KMS-11 (cell line): Measurements from ENCODE around the gene ZNF469.

Experiments
- H2AFZ ChIP-seq: fragments of 200-600 bp; sonication (generic); 2 replicates; pipeline ENCODE4 v1.6.1; 2016; ENCODE audit warnings: antibody characterized with exemption, mixed run types, low read depth
- H3K27ac ChIP-seq: fragments of 200-600 bp; sonication (generic); 2 replicates; pipeline ENCODE4 v1.6.1; 2016; ENCODE audit warnings: mild to moderate bottlenecking, mixed run types
- H3K27me3 ChIP-seq: fragments of 200-600 bp; sonication (generic); 2 replicates; pipeline ENCODE4 v1.6.1; 2017; ENCODE audit warnings: mild to moderate bottlenecking, low read depth, mixed run types, moderate library complexity; ENCODE audit not compliant: insufficient read depth
- H3K36me3 ChIP-seq: fragments of 200-600 bp; sonication (generic); 2 replicates; pipeline ENCODE4 v1.6.1; 2017; ENCODE audit warnings: mild to moderate bottlenecking, mixed run types; ENCODE audit not compliant: insufficient read depth
- H3K4me1 ChIP-seq: fragments of 200-600 bp; sonication (generic); 2 replicates; pipeline ENCODE4 v1.6.1; 2016; ENCODE audit warnings: mild to moderate bottlenecking, low read depth, mixed run types; ENCODE audit not compliant: poor library complexity, severe bottlenecking
- H3K4me2 ChIP-seq: fragments of 200-600 bp; sonication (generic); 2 replicates; pipeline ENCODE4 v1.7.0; 2016; ENCODE audit warnings: mild to moderate bottlenecking, mixed run types
- H3K4me3 ChIP-seq: fragments of 200-600 bp; sonication (generic); IDR thresholded peaks from 2 replicates; pipeline ENCODE4 v1.6.1; 2017; ENCODE audit warnings: low read depth, low read length, mixed read lengths; ENCODE audit not compliant: insufficient read depth
- H3K79me2 ChIP-seq: fragments of 200-600 bp; sonication (generic); 2 replicates; pipeline ENCODE4 v1.6.1; 2016; ENCODE audit warnings: low read depth, mixed run types; ENCODE audit not compliant: insufficient read depth
- H3K9ac ChIP-seq: fragments of 200-600 bp; sonication (generic); 2 replicates; pipeline ENCODE4 v1.6.1; 2016; ENCODE audit warnings: mild to moderate bottlenecking, mixed run types
- H4K20me1 ChIP-seq: fragments of 200-600 bp; sonication (generic); 2 replicates; pipeline ENCODE4 v1.6.1; 2016; ENCODE audit warnings: mild to moderate bottlenecking, mixed run types; ENCODE audit not compliant: insufficient read depth
- TF ChIP-seq, protein P1 (sequence below): fragments of 200-600 bp; sonication (generic); conservative IDR thresholded peaks from 2 replicates; pipeline ENCODE4 v1.6.1; 2017; ENCODE audit warnings: low read depth, mild to moderate bottlenecking, antibody characterized with exemption, low read length, moderate library complexity, mixed read lengths

Gene ZNF469

DNA sequence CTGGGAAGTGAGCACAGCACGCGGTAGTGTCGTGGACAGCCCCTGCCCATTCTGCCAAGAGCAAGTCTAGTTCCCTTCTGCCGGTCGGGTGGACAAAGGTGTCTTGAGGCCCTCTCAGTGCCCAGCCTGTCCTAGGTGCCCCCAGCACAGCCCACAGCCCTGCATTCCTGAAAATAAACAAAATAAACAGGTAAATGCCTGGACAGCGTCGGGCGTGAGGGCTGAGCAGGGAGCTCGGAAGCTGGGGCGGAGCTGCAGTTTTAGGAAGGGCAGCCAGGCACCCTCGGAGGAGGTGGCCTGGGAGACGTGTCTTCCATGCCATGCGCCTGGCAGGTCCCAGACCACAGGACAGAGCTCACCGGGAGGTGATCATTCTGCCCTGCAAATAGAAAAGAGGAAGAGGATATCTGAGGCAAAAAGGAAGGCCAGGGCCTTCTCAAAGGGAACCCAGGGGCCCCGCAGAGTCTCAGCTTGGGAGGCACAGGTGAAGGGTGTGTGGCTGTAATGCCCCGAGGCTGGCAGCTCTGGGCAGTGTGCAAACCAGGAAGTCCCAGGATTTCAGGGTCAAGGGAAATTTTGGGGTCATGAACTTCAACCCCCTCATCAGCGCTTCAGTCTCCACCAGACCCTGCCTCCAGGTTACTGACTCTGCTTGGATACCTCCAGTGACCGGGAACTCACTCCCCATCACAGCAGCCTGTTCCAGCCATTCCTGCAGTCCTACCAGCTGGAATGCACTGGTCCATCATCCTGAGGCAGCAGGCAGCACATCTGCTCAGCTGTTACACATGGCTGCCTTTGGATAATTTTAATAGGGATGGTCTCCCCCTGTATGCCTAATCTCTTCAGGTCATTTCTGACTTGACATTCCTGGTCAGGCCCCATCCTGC, 1.7 kb downstream of the ZNF469 start:
- Histone ChIP-seq H3K4me1 (no peaks in the 10 kb centered on the region), H3K36me3 (no peaks in the 10 kb centered on the region), H4K20me1 (no peaks in the 10 kb centered on the region), H3K4me3 (no peak overlapping the region), H2AFZ (no peak overlapping the region), H3K79me2 (no peaks in the 10 kb centered on the region), H3K27ac (no peak overlapping the region), H3K4me2 (no peak overlapping the region), H3K9ac (no peak overlapping the region), H3K27me3 (peaks cover 56% of the 10 kb centered on the region)
- TF ChIP-seq, protein P1, sequence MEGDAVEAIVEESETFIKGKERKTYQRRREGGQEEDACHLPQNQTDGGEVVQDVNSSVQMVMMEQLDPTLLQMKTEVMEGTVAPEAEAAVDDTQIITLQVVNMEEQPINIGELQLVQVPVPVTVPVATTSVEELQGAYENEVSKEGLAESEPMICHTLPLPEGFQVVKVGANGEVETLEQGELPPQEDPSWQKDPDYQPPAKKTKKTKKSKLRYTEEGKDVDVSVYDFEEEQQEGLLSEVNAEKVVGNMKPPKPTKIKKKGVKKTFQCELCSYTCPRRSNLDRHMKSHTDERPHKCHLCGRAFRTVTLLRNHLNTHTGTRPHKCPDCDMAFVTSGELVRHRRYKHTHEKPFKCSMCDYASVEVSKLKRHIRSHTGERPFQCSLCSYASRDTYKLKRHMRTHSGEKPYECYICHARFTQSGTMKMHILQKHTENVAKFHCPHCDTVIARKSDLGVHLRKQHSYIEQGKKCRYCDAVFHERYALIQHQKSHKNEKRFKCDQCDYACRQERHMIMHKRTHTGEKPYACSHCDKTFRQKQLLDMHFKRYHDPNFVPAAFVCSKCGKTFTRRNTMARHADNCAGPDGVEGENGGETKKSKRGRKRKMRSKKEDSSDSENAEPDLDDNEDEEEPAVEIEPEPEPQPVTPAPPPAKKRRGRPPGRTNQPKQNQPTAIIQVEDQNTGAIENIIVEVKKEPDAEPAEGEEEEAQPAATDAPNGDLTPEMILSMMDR, result no peak

DNA sequence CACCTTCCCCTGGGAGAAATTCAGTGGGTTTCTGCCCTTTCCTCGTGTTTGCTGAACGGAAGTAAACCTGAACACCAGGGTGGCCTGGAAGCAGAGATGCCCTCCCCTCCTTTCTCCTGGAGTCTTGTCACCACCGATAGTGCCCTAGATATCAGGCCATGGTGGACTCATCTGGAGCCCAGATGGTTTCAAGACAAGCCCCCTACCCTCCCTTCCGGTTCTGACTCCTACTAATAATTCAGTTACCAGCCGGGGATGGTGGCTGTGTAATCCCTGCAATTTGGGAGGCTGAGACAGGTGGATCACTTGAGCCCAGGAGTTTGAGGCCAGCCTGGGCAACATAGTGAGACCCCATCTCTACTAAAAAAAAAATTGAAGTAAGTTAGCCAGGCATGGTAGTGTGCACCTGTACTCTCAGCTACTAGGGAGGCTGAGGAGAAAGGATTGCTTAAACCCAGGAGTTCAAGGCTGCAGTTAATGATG, 2.4 kb downstream of the ZNF469 start:
- Histone ChIP-seq H3K79me2 (no peaks in the 10 kb centered on the region), H3K27me3 (peaks cover 62% of the 10 kb centered on the region), H3K9ac (no peak overlapping the region), H3K36me3 (no peaks in the 10 kb centered on the region), H3K4me3 (no peak overlapping the region), H2AFZ (no peak overlapping the region), H3K27ac (no peak overlapping the region), H3K4me2 (no peak overlapping the region), H4K20me1 (no peaks in the 10 kb centered on the region), H3K4me1 (no peaks in the 10 kb centered on the region)
- TF ChIP-seq, protein P1, result no peak

DNA sequence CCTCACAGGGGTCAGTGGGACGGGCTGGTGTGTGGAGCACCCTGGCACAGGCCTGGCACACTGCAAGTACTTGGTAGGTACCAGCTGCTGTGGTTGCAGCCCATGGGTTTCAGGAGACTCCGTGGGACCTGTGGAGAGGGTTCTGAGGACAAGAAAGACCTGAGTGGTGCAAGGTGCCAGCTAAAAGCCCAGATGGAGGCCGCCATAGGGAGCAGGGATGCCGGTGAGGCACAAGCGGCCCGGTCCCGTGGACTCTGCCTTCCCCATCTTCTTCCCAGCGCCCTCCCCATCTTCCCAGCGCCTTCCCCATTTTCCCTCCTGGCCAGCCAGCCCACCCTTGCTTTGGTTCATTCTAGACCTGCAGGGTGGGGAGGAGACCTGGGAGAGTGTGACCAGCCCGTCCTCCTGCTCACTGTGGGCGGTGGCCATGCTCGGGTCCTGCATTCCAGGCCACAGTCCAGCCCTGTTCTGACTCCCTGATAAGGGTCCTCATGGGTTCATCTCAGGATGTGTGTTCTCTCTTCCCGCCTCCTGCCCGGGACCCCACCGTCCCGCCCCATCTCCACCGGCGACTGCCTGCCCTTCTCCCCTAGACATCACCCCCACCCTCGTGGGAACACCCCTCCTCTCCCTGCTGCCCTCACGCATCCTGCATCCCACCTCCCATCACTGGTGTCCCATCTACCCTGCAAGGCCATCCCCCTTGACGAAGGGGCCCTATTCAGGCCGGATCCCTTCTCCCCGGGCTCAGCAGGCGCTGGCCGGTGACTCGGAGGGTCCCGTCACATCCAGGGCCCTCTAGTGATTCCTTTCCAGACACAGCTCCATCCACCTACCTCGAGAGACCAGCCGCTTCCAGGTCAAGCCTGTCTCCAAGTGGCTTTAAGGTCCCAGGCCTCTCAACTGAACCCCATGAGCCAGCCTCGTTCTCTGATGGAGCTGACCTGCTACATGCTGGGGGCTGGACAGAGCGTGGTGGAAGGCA, 3.4 kb downstream of the ZNF469 start:
- Histone ChIP-seq H3K4me3 (no peak overlapping the region), H3K79me2 (no peaks in the 10 kb centered on the region), H3K27ac (no peak overlapping the region), H3K36me3 (no peaks in the 10 kb centered on the region), H3K4me1 (no peaks in the 10 kb centered on the region), H3K4me2 (no peak overlapping the region), H2AFZ (no peak overlapping the region), H3K27me3 (peaks cover 72% of the 10 kb centered on the region), H3K9ac (no peak overlapping the region), H4K20me1 (no peaks in the 10 kb centered on the region)
- TF ChIP-seq, protein P1, result no peak

DNA sequence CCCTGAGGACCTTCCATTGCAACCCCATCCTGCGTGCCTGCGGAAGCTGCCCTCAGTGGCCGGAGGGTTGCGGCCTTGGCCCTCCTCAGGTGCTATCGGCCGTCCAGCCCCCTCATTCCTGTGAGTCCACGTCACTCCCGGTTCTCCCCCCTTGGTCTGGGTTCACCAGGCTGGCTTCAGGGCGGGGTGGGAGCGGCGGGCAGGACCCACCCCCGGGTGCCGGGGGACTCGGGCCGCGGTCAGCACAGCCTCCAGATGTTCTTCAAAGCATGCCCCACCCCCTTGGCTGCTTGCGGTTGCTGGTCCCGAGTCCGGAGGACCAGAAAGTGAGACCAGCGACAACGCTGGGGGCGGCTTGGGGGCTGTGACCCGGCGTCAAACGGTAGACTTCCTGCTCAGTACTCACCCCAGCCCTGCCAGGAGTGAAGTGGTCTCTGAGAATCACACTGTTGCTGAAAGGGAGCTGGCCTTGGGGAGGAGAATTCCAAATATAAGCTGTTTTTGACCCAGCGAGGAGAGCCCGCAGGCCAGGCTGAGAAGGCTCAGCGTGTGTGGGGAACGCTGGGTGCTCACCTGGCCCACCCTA, 4.5 kb downstream of the ZNF469 start:
- TF ChIP-seq, protein P1, result no peak
- H3K9ac ChIP-seq, result no peak overlapping the region
- no peak overlapping the region for H3K4me2 ChIP-seq
- H3K4me1 ChIP-seq, result no peaks in the 10 kb centered on the region
- no peaks in the 10 kb centered on the region for H4K20me1 ChIP-seq
- H3K79me2 ChIP-seq, result no peaks in the 10 kb centered on the region
- no peaks in the 10 kb centered on the region for H3K36me3 ChIP-seq
- H3K4me3 ChIP-seq, result no peak overlapping the region
- peaks cover 83% of the 10 kb centered on the region for H3K27me3 ChIP-seq
- no peak overlapping the region for H2AFZ ChIP-seq
- H3K27ac ChIP-seq, result no peak overlapping the region
